Measurements from ENCODE around the gene SEMA6B. TPM values are rescaled to one million over a fixed set of nuclear protein-coding genes. Genes with fewer than 3 reads are reported as not detected.

SEMA6B gene
- total and polyA plus RNA-seq, 2 of the 4 experiments (the other 2 are of a cell fraction), result 0.18 to 0.72 TPM

DNA sequence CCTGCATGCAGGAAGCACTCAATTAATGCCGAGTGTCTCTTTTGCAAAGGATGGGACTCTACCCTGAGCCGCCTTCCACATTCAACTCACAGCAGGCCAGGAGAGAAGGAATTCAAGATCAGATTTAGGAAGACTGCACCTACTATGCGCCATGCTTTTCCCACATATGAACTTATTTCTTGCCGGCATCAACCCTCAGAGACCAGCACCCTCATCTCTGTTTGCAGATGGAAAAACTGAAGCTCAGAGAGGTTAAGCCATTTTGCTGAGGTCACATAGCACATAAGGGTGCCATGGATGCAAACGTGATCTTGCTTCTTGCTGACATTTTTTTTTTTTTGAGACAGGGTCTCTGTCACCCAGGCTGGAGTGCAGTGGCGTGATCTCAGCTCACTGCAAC is 14.2 kb upstream of the SEMA6B start:
- Histone ChIP-seq H2BK120ac (ENCODE audit: low read depth, low read length) (no peak overlapping the region), H3K4me2 (ENCODE audit: low read depth, low read length) (no peak overlapping the region), H2BK15ac (ENCODE audit: low read depth, low read length) (no peak overlapping the region), H3K79me1 (ENCODE audit: low read depth in 1 of 2, low read length in 2 of 2) (no peaks in the 10 kb centered on the region), H3K27me3 (ENCODE audit: control insufficient read depth, insufficient read depth, low read length) (peaks cover 3% of the 10 kb centered on the region), H3K56ac (ENCODE audit: extremely low read depth, insufficient read depth, low read length) (no peak overlapping the region), H2BK20ac (ENCODE audit: low read depth, low read length) (no peak overlapping the region), H2AFZ (replicated peaks; ENCODE audit: low read length, poor library complexity) (no peak overlapping the region), H3K9ac (ENCODE audit: low read depth, low read length) (no peak overlapping the region), H2BK5ac (ENCODE audit: low read depth, low read length, poor library complexity, severe bottlenecking) (no peak overlapping the region), H3K18ac (ENCODE audit: low read depth, low read length) (no peak overlapping the region), H2AK9ac (replicated peaks; ENCODE audit: low read depth, low read length, poor library complexity) (no peak overlapping the region), H3K4me3 (ENCODE audit: insufficient read depth, low read depth, low read length) (no peak overlapping the region), H3K14ac (replicated peaks; ENCODE audit: low read depth, low read length) (no peak overlapping the region), H4K20me1 (ENCODE audit: insufficient read depth, low read length) (no peaks in the 10 kb centered on the region), H3K9me3 (ENCODE audit: control insufficient read depth, insufficient read depth, low read length) (no peaks in the 10 kb centered on the region), H3K27ac (ENCODE audit: insufficient read depth, low read length) (no peak overlapping the region), H4K91ac (ENCODE audit: insufficient read depth, low read depth, low read length) (no peak overlapping the region), H2AK5ac (ENCODE audit: low read depth, low read length) (no peak overlapping the region), H3K36me3 (ENCODE audit: control insufficient read depth, insufficient read depth, low read length) (no peaks in the 10 kb centered on the region), H3K4me1 (ENCODE audit: control insufficient read depth, insufficient read depth, low read length) (peaks cover 9% of the 10 kb centered on the region), H4K8ac (ENCODE audit: low read depth in 2 of 2, low read length in 2 of 2) (no peak overlapping the region), H4K5ac (ENCODE audit: low read depth, low read length) (no peak overlapping the region), H3K23ac (ENCODE audit: low read depth, low read length) (no peak overlapping the region), H3K4ac (ENCODE audit: low read depth, low read length) (no peak overlapping the region), H3K9me1 (ENCODE audit: insufficient read depth, low read length) (peaks cover 5% of the 10 kb centered on the region; the same call in 1 of the 2 replicates)
- TF ChIP-seq, protein P1, sequence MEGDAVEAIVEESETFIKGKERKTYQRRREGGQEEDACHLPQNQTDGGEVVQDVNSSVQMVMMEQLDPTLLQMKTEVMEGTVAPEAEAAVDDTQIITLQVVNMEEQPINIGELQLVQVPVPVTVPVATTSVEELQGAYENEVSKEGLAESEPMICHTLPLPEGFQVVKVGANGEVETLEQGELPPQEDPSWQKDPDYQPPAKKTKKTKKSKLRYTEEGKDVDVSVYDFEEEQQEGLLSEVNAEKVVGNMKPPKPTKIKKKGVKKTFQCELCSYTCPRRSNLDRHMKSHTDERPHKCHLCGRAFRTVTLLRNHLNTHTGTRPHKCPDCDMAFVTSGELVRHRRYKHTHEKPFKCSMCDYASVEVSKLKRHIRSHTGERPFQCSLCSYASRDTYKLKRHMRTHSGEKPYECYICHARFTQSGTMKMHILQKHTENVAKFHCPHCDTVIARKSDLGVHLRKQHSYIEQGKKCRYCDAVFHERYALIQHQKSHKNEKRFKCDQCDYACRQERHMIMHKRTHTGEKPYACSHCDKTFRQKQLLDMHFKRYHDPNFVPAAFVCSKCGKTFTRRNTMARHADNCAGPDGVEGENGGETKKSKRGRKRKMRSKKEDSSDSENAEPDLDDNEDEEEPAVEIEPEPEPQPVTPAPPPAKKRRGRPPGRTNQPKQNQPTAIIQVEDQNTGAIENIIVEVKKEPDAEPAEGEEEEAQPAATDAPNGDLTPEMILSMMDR (conservative IDR thresholded peaks at IDR 0.05; ENCODE audit: low read depth, low read length), result no peak
- no peak for ATAC-seq (ENCODE audit: low read depth)
- ChIA-PET POLR2A (ENCODE audit: unreplicated experiment) (no interaction called here), CTCF (interaction anchor here (1.7 kb wide), 1 partner anchor 15 kb away, joined by 4 read pairs; no protein-coding TSS in a partner anchor)
- 100% methylated on average over 1 of the region's 6 CpGs; no CpG with 5 or more reads in 1 of the 2 experiments for WGBS, 2 experiments (ENCODE audit: extremely low coverage in 2 of 2, insufficient read length in 1 of 2)
- in situ Hi-C loops (cut with MboI; ENCODE audit: low sequenced_read_pairs) (no loop called here), dilution Hi-C loops (cut with HindIII; ENCODE audit: low sequenced_read_pairs, unreplicated experiment) (no loop called here), intact Hi-C loops (cut with micrococcal nuclease) (no loop called here)
- DNase-seq, result no peak
- no TSS peak for BruUV-seq (replicated peaks)
